ENCODE measurements around the gene BABAM1.

DNA sequence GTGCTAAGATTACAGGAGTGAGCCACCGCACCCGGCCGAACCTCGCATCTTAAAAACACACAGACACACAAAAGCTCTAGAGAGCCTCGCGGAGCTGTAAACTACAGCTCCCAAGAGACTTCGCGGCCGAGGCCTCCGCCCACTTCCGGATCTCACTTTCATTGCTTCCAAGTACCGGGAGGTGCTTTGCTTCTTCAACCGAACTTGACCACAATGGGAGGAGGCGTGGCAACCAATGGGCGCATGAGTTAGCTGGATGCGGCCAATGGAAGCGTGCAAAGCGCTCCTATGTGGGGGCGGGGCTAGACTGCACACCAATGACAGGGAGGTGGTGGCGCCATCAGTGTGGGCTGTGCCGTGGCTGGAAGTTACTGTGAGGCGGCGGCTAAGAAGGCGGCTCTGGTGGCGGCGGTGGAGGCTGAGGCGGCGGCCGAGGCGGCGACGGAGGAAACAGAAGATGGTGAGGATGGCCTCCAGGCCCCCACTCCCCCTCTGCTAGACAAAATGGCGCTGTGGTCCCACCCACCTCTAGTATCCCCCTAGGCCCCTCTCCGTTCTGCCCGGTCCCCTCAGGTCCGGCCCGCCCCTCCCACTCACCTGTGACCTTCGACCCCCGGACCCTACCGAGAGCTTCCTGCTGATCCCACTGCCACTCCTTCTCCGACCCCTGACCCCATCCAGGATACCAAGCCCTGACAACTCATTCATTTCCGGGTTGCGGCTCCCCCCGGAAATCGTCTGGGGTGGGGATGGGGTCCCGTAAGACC lies 42.1 kb downstream of the BABAM1 start, which contains the start of gene DDA1:
- TF ChIP-seq EZH2 (IDR thresholded peaks at IDR 0.05; ENCODE audit: low read length) (no peak), CTCF (optimal IDR thresholded peaks at IDR 0.05 in 1 of 3, IDR thresholded peaks at IDR 0.05 in 1 of 3, conservative IDR thresholded peaks at IDR 0.05 in 1 of 3; ENCODE audit: extremely low read depth in 1 of 3, insufficient read depth in 2 of 3, low read length in 3 of 3) (no peak)

Data from keratinocyte (primary cell).